HG03460 (cell line): ENCODE results near the gene ATG7.
"Not testable (repeated sequence)": the region's sequence is repeated elsewhere in the genome, so short reads cannot be mapped to it uniquely, and the experiment has no call there.

ENCODE experiments used
- ATAC-seq: cut with Tn5 transposase; IDR thresholded peaks from one replicate; pipeline ENCODE4 v1.9.1; 2021; ENCODE audit not compliant: unreplicated experiment

The ATG7 gene

DNA sequence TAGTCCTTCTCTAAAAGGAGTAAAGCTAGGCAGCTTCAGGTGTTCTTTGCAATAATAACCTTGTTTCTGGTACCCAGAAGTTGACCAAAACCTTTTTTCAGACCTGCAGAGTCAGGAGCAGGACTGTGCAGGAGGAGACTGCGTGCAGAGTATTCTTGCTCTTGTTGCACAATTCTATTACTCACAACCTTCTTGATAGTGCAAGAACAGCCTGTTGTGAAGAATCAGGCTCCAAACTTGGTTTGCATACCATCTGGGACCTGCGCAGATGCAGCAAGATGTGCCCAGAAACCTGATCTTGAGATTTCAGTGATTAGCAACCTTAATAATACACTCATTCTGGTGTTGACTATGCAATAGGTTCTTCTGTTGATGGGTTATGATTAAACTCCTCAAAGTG is 111.9 kb downstream of the ATG7 start:
- ATAC-seq: no peak

GRCh38 chr3:11385326-11385725 is 113.1 kb downstream of the ATG7 start:
- no peak for ATAC-seq

DNA sequence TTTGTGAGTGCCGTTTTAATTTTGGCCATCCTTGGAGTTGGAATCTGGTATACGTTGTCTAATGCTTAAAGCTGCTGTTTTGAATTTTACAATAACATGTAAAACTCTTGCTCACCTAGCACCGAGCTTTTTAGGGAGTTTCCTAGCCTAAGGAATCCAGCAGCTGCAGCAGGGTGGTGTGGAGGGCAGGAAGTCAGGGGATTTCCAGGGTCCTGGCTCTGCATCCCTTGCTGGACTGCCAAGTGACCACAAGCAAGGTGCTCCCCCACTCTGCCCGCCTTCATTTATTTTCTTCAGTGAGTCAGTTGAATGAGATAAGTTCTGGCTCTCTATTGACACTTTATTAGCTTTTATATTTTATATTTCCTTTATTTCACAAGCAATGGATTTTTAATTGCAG is 113.7 kb downstream of the ATG7 start:
- no peak for ATAC-seq

DNA sequence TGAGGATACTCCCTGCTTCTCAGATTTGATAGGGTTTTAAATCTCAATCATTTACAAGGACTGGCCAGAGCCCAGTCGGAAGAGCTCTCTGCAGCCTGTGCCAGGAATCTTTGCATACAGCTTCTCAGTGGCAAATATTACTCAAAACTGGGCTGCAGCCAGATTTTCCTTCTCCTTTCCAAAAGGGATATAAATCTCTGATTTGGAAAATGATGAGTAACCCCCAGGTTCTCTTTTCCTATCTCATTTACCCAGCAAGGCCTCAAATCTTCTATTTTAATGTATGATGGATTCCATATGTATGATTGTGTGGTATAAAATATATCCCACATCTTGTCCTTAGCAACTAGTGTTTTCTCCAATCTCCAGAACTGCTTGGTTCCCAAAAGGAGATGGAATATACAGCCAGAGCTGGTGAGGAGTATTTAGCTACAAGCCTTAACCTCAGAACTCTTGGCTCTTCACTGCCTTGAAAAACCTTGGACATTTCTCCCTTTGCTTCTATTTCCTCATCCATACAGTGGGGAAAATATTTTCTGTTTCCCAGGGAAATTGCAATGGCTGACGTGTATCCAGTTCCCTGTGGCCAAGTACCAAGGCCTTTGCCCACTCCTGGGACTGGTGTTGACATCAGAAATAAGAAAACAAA is 114.4 kb downstream of the ATG7 start:
- ATAC-seq: no peak

DNA sequence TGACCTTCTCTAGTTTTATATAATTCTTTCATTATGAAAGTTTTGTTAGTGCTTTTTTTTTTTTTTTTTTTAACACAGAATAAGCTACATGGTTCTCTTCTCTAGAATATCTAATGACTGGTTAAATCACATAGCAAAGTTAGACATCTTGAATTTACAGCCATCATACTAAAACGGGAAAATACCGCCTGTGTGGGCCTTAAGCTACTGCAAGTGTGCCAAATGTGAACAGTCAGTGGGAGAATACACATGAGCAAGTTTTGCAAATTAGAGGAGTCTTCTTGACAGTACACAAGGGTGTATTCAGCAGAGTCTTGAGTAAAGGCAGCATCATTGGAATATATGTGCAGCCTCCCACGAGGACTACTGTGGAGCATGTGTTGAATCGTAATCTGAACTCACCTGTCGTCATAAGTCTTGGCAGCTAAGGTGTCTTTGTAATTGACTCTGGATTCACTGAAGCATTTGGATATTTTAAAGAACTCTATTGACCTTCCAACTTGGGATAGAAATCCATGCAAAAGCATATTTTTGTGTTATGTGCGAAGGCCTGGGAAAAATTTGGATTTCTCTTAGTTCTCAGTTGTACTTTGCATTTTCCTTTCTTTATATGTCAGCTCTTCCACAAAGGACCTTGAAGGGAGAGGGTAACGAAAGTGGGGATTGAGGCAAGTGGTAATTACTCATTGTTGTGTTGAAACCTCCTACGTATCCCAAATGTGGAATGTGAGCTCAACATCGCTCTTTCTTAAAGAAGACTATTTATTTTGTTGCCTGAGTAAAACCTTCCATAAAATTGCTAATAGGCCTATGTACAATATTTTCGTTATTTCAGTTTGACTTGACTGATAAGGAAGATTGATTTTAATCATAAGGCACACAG is 117.4 kb downstream of the ATG7 start:
- ATAC-seq: no peak

GRCh38 chr3:11390411-11391131 is 118.4 kb downstream of the ATG7 start:
- ATAC-seq: no peak

- ATAC-seq: peak; percentile 66
These were observed 119.1 kb downstream of the ATG7 start for GRCh38 chr3:11391174-11391879.

DNA sequence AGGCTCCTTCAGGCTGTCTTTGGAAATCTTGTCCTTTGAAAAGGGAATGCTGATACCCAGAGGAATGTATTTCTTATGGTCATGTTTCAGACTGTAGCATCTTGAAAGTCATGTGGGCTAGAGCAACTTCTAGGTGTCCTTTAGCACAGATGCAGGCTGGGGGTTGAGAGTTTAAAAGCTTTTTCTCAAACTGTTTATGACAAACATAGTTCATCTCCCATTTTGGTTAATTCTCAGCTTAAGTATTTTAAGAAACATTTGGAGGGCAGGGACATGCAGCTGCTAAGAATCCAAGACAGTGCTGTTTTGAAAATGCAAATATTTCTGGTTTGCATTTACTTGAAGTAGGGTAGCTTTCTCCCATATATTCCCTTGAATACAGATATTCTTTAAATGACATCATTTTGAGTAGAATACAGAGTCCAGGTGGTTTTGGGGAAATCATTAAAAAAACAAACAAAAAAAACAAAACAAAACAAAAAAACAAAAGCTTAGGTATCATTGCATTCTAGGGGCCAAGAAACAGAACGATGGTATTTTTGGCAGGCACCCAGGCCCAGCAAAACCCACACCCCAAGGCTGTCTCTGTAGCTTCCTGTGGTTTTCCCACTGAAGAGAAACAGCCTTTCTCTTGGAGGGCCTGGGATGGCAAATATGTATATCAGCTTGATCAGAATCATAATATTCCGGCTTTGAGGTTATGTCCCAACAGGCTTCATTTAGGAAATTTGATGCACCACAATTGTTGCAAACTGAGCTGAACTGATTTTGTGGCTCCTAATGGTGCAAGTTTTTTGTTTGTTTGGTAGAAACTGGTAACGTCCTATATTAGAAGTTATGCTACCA is 120.0 kb downstream of the ATG7 start:
- ATAC-seq: no peak

DNA sequence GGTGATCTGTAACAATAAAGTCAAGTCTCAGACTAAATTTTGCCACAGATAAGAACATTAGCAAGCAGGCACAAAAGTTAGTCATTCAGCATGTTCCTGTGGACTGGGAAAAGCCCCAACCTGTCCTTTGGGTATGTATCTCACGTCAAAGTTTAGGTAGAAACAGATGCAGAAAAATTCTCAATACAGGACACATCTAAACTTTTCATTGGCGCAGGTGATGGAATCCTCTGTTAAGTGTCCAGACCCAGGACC is 120.6 kb downstream of the ATG7 start:
- no peak for ATAC-seq

DNA sequence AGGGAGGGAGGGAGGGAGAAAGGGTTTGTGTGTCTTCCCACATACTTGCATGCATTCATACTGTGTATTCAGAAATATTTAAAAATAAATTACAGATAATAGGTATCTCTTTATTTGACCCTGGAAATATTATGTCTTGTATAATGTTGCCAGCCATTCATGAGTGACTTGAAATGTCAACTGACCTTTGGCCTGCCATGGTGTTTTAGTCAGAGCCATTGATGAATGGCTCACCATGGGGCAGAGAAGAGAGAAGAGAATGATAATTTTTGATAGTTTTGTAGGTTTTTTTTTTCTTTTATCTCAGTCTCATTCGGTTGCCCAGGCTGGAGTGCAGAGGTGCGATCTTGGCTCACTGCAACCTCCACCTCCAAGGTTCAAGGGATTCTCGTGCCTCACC is 121.2 kb downstream of the ATG7 start:
- ATAC-seq: no peak

GRCh38 chr3:11394392-11394791 is 122.2 kb downstream of the ATG7 start:
- no peak for ATAC-seq

GRCh38 chr3:11400213-11400612 is 128.0 kb downstream of the ATG7 start:
- ATAC-seq: no peak

GRCh38 chr3:11401434-11401833 is 129.2 kb downstream of the ATG7 start:
- no peak for ATAC-seq

GRCh38 chr3:11405323-11405722 is 133.1 kb downstream of the ATG7 start:
- ATAC-seq: no peak

- ATAC-seq: no peak
These were observed 135.4 kb downstream of the ATG7 start for GRCh38 chr3:11407644-11408043.

DNA sequence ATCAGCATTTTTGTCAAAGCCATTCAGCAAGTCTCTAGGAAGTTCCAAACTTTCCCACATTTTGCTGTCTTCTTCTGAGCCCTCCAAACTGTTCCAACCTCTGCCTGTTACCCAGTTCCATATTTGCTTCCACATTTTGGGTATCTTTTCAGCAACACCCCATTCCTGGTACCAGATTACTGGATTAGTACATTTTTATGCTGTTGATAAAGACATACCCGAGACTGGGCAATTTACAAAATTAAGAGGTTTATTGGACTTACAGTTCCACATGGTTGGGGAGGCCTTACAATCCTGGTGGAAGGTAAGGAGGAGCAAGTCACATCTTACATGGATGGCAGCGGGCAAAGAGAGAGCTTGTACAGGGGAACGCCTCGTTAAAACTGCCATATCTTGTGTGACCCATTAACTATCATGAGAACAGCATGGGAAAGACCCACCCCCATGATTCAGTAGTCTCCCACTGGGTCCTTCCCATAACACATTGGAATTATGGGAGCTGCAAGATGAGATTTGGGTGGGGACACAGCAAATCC is 136.2 kb downstream of the ATG7 start:
- ATAC-seq: not testable (repeated sequence)

DNA sequence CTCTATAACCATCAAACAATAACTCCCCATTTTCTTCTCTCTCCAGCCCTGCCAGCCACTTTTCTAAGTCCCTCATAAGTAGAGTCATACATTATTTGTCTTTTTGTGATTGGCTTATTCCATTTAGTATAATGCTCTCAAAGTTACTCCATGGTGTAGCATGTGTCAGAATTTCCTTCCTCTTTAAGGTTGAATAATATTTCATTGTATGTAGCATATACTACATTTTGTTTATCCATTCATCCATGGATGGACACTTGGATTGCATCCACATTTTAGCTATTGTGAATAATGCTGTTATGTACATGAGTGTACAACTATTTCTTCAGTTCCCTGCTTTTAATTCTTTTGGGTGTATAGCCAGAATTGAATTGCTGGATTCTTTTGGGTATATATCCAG is 138.4 kb downstream of the ATG7 start:
- no peak for ATAC-seq

- no peak for ATAC-seq
These were observed 139.8 kb downstream of the ATG7 start for GRCh38 chr3:11411956-11412355.

- no peak for ATAC-seq
These were observed 140.9 kb downstream of the ATG7 start for GRCh38 chr3:11413071-11413470.

DNA sequence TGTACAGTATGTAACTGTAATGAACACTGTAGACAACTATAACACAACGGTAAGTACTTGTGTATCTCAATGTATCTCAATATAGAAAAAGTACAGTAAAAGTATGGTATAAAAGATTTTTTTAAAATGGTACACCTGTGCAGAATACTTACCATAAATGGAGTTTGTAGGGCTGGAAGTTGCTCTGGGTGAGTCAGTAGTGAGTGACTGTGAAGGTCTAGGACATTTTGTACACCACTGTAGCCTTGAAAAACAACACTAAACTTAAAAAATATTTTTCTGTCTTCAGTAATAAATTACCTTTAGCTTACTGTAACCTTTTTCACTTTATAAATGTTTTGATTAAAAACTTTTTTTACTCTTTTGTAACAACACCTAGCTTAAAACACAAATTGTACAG is 142.9 kb downstream of the ATG7 start:
- no peak for ATAC-seq
